Fibroblast of skin of left quadriceps (primary cell): ENCODE data around the gene SNX27.
"Not testable (repeated sequence)": the region's sequence is repeated elsewhere in the genome, so short reads cannot be mapped to it uniquely, and the experiment has no call there.

Experiments used
- DNase-seq, 2 experiments: peaks; one replicate each; pipeline ENCODE4 v3.0.0-alpha.2; 2013; ENCODE audit warnings: low read depth in 2 of 2

The SNX27 gene

DNA sequence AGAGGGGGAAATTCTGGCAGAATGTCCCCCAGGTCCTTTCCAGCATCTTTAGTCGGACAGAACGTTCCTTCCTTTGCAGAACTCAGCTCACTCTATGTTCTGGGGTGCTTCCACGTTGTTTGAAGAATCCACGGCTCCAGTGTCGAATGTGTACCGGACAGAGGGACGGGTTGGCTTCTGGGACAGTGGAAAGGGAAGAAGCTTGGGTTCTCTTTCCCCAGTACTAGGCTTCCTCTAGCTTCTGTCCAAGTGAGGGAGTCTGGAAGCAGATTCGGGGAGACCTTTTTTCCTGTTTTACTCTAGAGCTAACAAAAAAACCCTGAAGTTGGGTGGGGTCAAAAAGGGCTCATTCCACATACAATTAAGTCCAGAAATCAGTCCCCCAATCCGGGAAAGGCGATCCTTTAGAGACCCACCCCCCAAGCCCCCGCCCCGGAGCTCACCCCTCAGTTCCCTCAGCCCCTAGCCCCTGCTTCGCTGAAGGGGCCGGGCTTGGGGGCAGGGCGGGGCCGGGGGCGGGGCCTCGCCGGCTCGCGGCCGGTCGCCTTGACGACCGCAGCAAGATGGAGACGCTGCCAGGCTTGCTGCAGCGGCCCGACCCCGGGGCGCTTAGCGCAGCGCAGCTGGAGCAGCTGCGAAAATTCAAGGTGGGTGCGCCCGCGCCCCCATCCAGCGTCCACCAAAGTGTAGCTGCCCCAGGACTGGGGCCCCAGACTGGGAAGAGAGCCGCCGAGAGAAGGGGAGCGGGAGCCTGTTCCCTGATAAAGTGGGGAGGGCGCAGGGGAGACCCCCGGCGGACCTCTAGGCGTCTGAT lies 109.3 kb downstream of the SNX27 start, which contains the start of gene RIIAD1:
RIIAD1 (plus strand) TSS at position 549 of the 814 bp plus-strand sequence; CDS start at position 564, 15 bp downstream.
- DNase-seq, result no peak

- no peak for DNase-seq
Measured at GRCh38 chr1:151721788-151722510, 110.1 kb downstream of the SNX27 start.

DNA sequence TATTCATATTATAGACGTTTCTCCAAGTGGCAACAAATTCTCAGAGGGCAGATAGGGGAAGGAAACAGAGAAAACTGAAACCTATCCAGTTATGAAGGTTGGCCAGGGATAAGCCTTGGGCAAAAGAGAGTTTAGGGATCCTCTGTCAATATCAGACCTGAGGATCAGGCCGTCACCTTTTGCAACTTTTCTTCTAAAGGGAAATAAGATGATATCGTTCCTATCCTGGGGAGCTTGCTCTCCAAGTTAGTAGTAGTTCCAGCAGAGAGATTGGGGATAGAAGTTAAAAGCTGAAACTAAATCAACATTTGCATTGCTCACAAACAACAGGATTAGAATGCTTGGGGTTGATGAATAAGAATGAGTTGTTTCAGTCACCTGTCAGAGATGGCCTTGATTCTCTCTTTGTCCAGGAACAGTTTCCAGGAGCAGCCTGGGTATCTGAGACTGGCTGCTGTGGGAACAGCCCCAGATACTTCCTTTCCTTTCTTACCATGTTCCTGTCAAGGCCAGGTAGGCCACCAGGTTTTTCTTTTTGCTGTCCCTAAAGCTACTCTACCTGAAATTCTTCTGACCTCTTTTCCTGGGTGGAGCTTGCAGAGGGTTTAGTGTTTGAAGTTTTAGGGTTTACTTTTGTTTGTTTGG lies 112.0 kb downstream of the SNX27 start:
- no peak for DNase-seq

GRCh38 chr1:151728151-151729054 lies 116.6 kb downstream of the SNX27 start:
- DNase-seq, result peak; percentile 30 to 34

GRCh38 chr1:151729157-151729965 lies 117.5 kb downstream of the SNX27 start:
- no peak for DNase-seq

- DNase-seq, result no peak
Measured at GRCh38 chr1:151729966-151730291, 118.1 kb downstream of the SNX27 start.

DNA sequence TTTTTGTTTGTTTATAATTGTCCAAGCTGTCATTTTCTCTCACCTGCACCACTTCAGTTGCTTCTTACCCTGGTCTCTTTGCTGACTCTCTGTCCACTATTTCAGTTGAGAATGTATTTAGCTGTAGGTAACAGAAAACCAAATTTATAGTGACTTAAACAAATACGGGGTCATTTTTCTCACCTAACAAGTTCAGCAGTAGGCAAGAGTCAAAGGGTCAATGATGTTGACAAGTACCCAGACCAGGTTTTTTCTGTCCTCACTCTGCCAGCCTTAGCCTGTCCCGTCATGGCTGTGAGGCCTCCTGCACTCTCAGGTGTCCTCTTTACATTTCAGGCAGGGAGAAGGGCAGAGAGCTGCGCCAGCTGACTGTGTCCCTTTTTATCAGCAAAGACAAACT lies 121.3 kb downstream of the SNX27 start:
- no peak for DNase-seq

DNA sequence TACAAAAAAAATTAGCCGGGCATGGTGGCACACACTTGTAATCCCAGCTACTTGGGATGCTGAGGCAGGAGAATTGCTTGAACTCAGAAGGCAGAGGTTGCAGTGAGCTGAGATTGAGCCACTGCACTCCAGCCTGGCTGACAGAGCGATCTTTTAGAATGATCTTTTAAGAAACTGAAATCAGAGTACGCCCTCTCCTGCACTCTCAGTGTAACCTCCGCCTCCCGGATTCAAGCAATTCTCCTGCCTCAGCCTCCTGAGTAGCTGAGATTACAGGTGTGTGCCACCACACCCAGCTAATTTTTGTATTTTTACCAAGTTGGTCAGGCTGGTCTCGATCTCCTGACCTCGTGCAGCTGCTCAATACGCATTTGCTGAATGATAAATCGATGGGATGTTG lies 122.1 kb downstream of the SNX27 start:
- DNase-seq, result not testable (repeated sequence)

DNA sequence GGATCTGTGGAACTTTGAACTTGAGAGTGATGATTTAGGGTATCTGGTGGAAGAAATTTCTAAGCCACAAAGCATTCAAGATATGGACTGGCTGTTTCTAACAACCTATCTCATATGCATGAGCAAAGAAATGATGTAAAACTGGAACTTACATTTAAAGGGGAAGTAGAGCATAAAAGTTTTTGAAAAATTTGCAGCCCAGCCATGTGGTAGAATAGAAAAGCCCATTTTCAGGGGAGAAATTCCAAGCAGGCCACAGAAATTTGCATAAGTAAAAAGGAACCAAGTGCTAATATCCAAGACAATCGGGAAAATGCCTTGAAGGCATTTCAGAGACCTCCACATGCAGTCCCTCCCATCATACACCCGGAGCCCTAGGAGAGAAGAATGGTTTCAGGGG lies 125.2 kb downstream of the SNX27 start:
- no peak for DNase-seq

- DNase-seq, result no peak
Measured at GRCh38 chr1:151737479-151737878, 125.6 kb downstream of the SNX27 start.

DNA sequence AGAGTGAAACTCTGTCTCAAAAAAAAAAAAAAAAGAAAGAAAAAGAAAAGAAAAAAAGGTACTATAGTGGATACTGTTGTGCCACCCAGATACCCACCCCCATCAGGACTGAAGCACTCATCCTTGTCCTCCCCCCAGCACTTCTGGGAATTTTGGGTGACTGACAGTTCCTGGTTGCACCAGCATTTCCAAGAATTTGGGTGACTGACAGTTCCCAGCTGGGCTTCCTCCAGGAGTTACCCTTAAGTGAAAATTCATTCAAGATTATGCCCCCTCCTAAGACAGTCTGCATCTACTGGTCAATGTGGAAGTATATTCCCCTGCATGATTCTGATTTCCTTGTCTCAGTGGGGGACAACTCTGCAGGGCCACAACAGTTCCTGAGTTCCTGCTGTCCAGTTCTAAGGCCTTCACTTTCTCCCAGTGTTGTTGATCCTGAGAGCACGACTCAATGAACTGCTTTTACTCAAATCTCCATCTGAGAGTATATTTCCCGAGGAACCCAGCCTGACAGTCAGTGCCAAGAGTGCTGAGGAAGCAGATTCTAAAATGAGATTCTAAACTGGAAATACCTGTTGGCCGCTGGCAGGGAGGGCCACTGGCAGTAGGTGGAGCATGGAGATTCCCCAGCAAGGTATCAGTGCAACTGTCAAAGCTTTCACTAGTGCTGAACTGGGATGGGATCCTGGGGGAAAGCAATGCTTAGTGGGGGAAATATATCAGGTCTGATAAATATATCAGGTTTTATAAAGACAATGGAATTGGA lies 127.9 kb downstream of the SNX27 start:
- DNase-seq, result no peak

DNA sequence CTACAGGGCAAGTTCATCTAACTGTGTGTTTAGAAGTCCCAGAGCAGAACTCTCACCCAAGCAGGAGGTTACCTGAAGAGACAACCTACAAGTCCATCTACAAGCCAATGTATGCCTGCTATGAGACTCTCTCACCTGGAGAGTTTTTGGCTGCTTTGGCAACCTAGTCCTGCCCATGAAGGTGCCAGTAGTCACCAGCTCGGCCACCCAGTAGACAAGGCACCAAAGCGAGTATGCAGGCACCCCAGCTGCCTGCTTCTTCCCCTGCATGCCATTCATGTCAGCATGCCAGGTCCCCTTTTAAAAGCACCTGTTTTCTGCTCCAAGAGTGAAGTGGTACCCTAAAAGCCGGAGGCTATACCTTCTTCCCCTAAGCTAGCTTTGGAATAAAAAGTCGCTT lies 129.7 kb downstream of the SNX27 start:
- DNase-seq, result no peak
